ENCODE measurements around the gene ABHD12.

DNA sequence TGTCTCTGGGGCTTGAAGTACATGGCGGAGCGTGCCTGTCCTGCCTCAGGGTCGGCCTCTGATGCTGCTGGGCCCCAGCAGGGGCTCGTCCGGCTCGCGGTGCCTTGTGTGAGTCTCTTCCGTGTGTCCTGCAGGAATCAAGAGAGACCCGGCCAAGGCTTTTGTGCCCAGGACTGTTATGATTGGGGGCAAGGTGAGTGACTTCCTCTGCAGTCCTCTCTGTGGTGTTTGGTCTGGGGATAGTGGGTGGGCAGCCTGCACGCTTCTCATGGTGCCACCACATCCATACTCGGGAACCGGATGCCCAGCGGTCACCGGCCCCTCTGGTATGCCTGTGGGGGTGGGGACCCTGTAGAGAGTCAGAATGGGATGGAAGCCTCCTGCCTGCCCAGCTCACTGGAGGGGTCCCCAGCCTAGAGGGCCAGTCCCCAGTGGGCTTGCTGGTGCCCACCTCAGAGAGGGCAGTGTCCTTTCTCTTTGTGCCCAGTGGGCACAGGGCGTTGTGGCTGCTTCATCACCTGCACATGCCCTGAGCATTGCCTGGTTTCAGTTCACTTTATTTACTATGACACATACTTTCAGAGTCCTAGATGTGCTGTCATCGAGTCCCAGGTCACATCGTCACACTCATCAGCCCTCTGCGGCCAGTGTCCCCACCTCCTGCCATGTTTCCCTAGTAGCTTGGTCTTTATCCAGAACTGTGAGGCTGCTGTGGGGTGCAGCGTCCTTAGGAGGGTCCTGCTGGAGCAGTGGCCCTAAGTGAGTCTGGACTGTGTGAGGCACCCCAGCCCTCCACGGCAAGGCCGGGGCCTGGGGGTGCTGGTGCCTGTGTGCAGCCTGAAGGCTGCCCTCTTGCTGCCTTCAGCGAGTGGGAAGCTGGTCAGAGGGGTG is 102.1 kb downstream of the ABHD12 start:
- TF ChIP-seq, protein P1, sequence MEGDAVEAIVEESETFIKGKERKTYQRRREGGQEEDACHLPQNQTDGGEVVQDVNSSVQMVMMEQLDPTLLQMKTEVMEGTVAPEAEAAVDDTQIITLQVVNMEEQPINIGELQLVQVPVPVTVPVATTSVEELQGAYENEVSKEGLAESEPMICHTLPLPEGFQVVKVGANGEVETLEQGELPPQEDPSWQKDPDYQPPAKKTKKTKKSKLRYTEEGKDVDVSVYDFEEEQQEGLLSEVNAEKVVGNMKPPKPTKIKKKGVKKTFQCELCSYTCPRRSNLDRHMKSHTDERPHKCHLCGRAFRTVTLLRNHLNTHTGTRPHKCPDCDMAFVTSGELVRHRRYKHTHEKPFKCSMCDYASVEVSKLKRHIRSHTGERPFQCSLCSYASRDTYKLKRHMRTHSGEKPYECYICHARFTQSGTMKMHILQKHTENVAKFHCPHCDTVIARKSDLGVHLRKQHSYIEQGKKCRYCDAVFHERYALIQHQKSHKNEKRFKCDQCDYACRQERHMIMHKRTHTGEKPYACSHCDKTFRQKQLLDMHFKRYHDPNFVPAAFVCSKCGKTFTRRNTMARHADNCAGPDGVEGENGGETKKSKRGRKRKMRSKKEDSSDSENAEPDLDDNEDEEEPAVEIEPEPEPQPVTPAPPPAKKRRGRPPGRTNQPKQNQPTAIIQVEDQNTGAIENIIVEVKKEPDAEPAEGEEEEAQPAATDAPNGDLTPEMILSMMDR (optimal IDR thresholded peaks at IDR 0.05 in 1 of 3, IDR thresholded peaks at IDR 0.05 in 1 of 3, conservative IDR thresholded peaks at IDR 0.05 in 1 of 3; ENCODE audit: extremely low read depth in 1 of 3, insufficient read depth in 2 of 3, low read length in 3 of 3), result no peak
- TF ChIP-seq EZH2 (IDR thresholded peaks at IDR 0.05; ENCODE audit: low read length), result no peak

Measured in keratinocyte (primary cell).